Neural crest cell (in vitro differentiated cells): ENCODE measurements around the gene MROH2A. TPM values are rescaled to one million over a fixed set of nuclear protein-coding genes. Genes with fewer than 3 reads are reported as not detected.

Source experiments
- DNase-seq: peaks from one replicate; pipeline ENCODE4 v3.0.0; 2021; ENCODE audit warnings: low read depth, mixed read lengths, low spot score
- H3K27ac Mint-ChIP-seq: one replicate; pipeline ENCODE4 v1.8.0; 2021; ENCODE audit warnings: mild to moderate bottlenecking, mixed read lengths; ENCODE audit not compliant: unreplicated experiment
- H3K27me3 Mint-ChIP-seq: 2 replicates; pipeline ENCODE4 v1.8.0; 2021; ENCODE audit warnings: low read depth, mild to moderate bottlenecking, mixed read lengths
- H3K36me3 Mint-ChIP-seq: 2 replicates; pipeline ENCODE4 v1.8.0; 2021; ENCODE audit warnings: low read depth, mild to moderate bottlenecking, mixed read lengths
- H3K4me1 Mint-ChIP-seq: 2 replicates; pipeline ENCODE4 v1.8.0; 2021; ENCODE audit warnings: mixed read lengths
- H3K4me3 Mint-ChIP-seq: one replicate; pipeline ENCODE4 v1.8.0; 2021; ENCODE audit warnings: mild to moderate bottlenecking, mixed read lengths
- H3K9me3 Mint-ChIP-seq: 2 replicates; pipeline ENCODE4 v1.8.0; 2021; ENCODE audit warnings: mixed read lengths
- CTCF ChIP-seq: fragments of 200-600 bp; sonication (generic); conservative IDR thresholded peaks from 2 replicates; pipeline ENCODE4 v1.5.0; 2021; ENCODE audit warnings: antibody characterized with exemption, mild to moderate bottlenecking
- total RNA-seq: library from RNA; stranded (reverse); gene quantifications from 2 replicates; pipeline ENCODE4 v1.2.1, GENCODE V29; 2021

Gene MROH2A
- total RNA-seq, 1 donor from 2014 or later = not detected

GRCh38 chr2:233811087-233811486, 33.0 kb downstream of the MROH2A start:
- DNase-seq = no peak
- Mint-ChIP-seq H3K9me3 (no peaks in the 10 kb centered on the region), H3K4me1 (peaks cover 2% of the 10 kb centered on the region), H3K4me3 (no peak overlapping the region), H3K27ac (no peak overlapping the region), H3K36me3 (no peaks in the 10 kb centered on the region), H3K27me3 (no peaks in the 10 kb centered on the region)
- TF ChIP-seq CTCF = no peak

GRCh38 chr2:233811732-233812131, 33.6 kb downstream of the MROH2A start:
- H3K9me3 Mint-ChIP-seq = no peaks in the 10 kb centered on the region
- no peaks in the 10 kb centered on the region for H3K27me3 Mint-ChIP-seq
- no peak overlapping the region for H3K4me3 Mint-ChIP-seq
- H3K36me3 Mint-ChIP-seq = no peaks in the 10 kb centered on the region
- H3K4me1 Mint-ChIP-seq = peaks cover 8% of the 10 kb centered on the region
- TF ChIP-seq CTCF = no peak
- no peak for DNase-seq
- no peak overlapping the region for H3K27ac Mint-ChIP-seq

- H3K9me3 Mint-ChIP-seq = no peaks in the 10 kb centered on the region
- no peak overlapping the region for H3K4me3 Mint-ChIP-seq
- TF ChIP-seq CTCF = no peak
- no peaks in the 10 kb centered on the region for H3K36me3 Mint-ChIP-seq
- DNase-seq = no peak
- no peaks in the 10 kb centered on the region for H3K27me3 Mint-ChIP-seq
- H3K4me1 Mint-ChIP-seq = peaks cover 12% of the 10 kb centered on the region
- H3K27ac Mint-ChIP-seq = no peak overlapping the region
These were observed 35.3 kb downstream of the MROH2A start for GRCh38 chr2:233813236-233814055.

GRCh38 chr2:233814056-233814835, 36.1 kb downstream of the MROH2A start:
- H3K27ac Mint-ChIP-seq = no peak overlapping the region
- H3K36me3 Mint-ChIP-seq = no peaks in the 10 kb centered on the region
- no peak for DNase-seq
- TF ChIP-seq CTCF = no peak
- H3K27me3 Mint-ChIP-seq = no peaks in the 10 kb centered on the region
- no peak overlapping the region for H3K4me3 Mint-ChIP-seq
- H3K4me1 Mint-ChIP-seq = peaks cover 12% of the 10 kb centered on the region
- H3K9me3 Mint-ChIP-seq = no peaks in the 10 kb centered on the region

- Mint-ChIP-seq H3K27ac (no peak overlapping the region), H3K9me3 (no peaks in the 10 kb centered on the region), H3K27me3 (no peaks in the 10 kb centered on the region), H3K36me3 (no peaks in the 10 kb centered on the region), H3K4me1 (peaks cover 12% of the 10 kb centered on the region), H3K4me3 (no peak overlapping the region)
- no peak for TF ChIP-seq CTCF
- DNase-seq = no peak
These were observed 37.7 kb downstream of the MROH2A start for GRCh38 chr2:233815861-233816260.
